ENCODE measurements around the gene VRTN.

DNA sequence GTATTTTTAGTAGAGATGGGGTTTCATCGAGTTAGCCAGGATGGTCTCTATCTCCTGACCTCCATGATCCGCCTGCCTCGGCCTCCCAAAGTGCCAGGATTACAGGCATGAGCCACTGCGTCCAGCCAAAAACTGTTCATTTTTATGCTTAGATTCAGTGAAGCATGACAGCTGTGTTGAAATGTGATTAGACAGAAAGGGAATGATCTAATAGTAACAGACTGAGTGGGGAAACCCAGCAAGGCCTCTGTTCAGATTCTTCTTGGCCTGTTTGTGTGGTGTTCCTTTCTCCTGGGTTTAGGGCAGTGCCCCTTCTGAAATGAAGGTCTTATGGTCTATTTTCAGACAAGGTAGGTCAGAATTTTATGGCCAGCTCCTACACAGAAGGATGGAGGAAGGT lies 33.7 kb upstream of the VRTN start:
- TF ChIP-seq POLR2AphosphoS5 (IDR thresholded peaks at IDR 0.05; ENCODE audit: low read depth, low read length) (no peak), POLR2A (IDR thresholded peaks at IDR 0.05; ENCODE audit: low read depth, low read length) (no peak), TAF1 (IDR thresholded peaks at IDR 0.05; ENCODE audit: low read depth, low read length) (no peak), SPI1 (IDR thresholded peaks at IDR 0.05; ENCODE audit: low read depth, low read length) (no peak)
